ENCODE measurements around the gene LRRC72.

The LRRC72 gene

DNA sequence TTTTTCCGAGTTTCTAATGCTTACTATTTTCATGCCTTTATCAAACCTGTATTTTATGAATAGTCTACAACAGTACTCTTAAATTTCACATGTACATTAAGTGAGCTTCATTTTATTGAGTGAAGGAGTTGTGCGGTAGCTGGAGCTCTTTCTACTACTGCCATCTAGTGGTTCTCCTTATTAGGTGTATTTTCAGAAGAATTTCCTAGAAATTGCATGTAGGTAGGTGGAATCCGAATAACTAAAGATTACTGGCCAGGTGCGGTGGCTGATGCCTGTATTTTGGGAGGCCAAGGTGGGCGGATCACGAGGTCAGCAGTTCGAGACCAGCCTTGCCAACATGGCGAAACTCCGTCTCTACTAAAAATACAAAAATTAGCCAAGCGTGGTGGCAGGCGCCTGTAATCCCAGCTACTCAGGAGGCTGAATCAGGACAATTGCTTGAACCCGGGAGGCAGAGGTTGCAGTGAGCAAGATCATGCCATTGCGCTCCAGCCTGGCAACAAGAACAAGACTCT, 38.3 kb downstream of the LRRC72 start:
- H3K9ac ChIP-seq: no peak overlapping the region
- no peak overlapping the region for H3K27ac ChIP-seq
- no peaks in the 10 kb centered on the region for H3K36me3 ChIP-seq
- no peak for TF ChIP-seq Cebpa-rat (IDR thresholded peaks at IDR 0.05)
- H4K20me1 ChIP-seq: no peaks in the 10 kb centered on the region
- peaks cover 13% of the 10 kb centered on the region; the same call in 1 of the 2 replicates for H3K4me1 ChIP-seq
- H3K27me3 ChIP-seq: no peaks in the 10 kb centered on the region
- no peak overlapping the region for H3K4me3 ChIP-seq
- no peak overlapping the region for H3K4me2 ChIP-seq
- no peaks in the 10 kb centered on the region for H3K9me3 ChIP-seq

GRCh38 chr7:16571941-16572340, 45.3 kb downstream of the LRRC72 start:
- H3K9ac ChIP-seq: no peak overlapping the region
- H3K36me3 ChIP-seq: no peaks in the 10 kb centered on the region
- no peak overlapping the region for H3K4me2 ChIP-seq
- H3K9me3 ChIP-seq: no peaks in the 10 kb centered on the region
- H4K20me1 ChIP-seq: no peaks in the 10 kb centered on the region
- no peak for TF ChIP-seq Cebpa-rat (IDR thresholded peaks at IDR 0.05)
- no peaks in the 10 kb centered on the region for H3K4me1 ChIP-seq
- H3K27ac ChIP-seq: no peak overlapping the region
- no peak overlapping the region for H3K4me3 ChIP-seq
- no peaks in the 10 kb centered on the region; the same call in 1 of the 2 replicates for H3K27me3 ChIP-seq

- Histone ChIP-seq H3K27me3 (no peaks in the 10 kb centered on the region; the same call in 1 of the 2 replicates), H3K4me3 (no peak overlapping the region), H3K4me2 (no peak overlapping the region), H3K9me3 (no peaks in the 10 kb centered on the region), H4K20me1 (no peaks in the 10 kb centered on the region), H3K4me1 (no peaks in the 10 kb centered on the region), H3K9ac (no peak overlapping the region), H3K27ac (no peak overlapping the region), H3K36me3 (no peaks in the 10 kb centered on the region)
- no peak for TF ChIP-seq Cebpa-rat (IDR thresholded peaks at IDR 0.05)
Measured at GRCh38 chr7:16579216-16579615, 52.6 kb downstream of the LRRC72 start.

- TF ChIP-seq Cebpa-rat (IDR thresholded peaks at IDR 0.05): no peak
- Histone ChIP-seq H3K9ac (no peak overlapping the region), H3K4me2 (no peak overlapping the region), H3K36me3 (no peaks in the 10 kb centered on the region), H3K4me3 (no peak overlapping the region), H3K27me3 (no peaks in the 10 kb centered on the region; the same call in 1 of the 2 replicates), H3K27ac (no peak overlapping the region), H4K20me1 (no peaks in the 10 kb centered on the region), H3K9me3 (no peaks in the 10 kb centered on the region; the same call in 1 of the 2 replicates), H3K4me1 (peaks cover 3% of the 10 kb centered on the region; the same call in 1 of the 2 replicates)
Measured at GRCh38 chr7:16581286-16581685, 54.7 kb downstream of the LRRC72 start.

DNA sequence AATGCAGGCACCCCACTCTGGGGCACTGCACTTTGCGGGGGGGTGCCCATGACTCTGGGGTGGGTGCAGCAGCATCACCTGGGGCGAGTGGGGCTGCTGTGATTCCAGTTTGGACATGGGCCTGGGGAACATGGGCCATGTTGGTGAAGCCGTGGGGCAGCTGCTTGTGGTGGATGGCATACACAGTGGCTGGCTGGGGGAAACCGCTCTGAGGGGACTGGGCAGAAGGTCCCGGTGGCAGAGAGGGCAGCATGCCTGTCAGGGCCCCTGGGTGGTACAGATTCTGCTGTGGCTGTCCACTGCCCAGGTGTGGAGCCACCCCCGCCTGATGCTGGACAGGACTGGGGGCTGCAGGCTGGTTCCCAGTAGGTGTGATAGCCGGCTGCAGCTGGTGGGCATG, 57.2 kb downstream of the LRRC72 start:
- no peak for TF ChIP-seq Cebpa-rat (IDR thresholded peaks at IDR 0.05)
- no peaks in the 10 kb centered on the region for H4K20me1 ChIP-seq

GRCh38 chr7:16585540-16585939, 58.9 kb downstream of the LRRC72 start:
- no peaks in the 10 kb centered on the region for H3K27me3 ChIP-seq
- no peak overlapping the region for H3K4me3 ChIP-seq
- no peak overlapping the region for H3K27ac ChIP-seq
- H3K36me3 ChIP-seq: no peaks in the 10 kb centered on the region
- H3K9ac ChIP-seq: no peak overlapping the region
- H3K9me3 ChIP-seq: no peaks in the 10 kb centered on the region; the same call in 1 of the 2 replicates
- TF ChIP-seq Cebpa-rat (IDR thresholded peaks at IDR 0.05): no peak
- H3K4me1 ChIP-seq: peaks cover 6% of the 10 kb centered on the region
- H3K4me2 ChIP-seq: no peak overlapping the region
- no peaks in the 10 kb centered on the region for H4K20me1 ChIP-seq

More for the DNA sequence above, 57.2 kb downstream of the LRRC72 start:
- Histone ChIP-seq H3K36me3 (no peaks in the 10 kb centered on the region), H3K9me3 (no peaks in the 10 kb centered on the region; the same call in 1 of the 2 replicates), H3K27me3 (no peaks in the 10 kb centered on the region), H3K4me3 (no peak overlapping the region), H3K9ac (no peak overlapping the region), H3K27ac (no peak overlapping the region), H3K4me2 (no peak overlapping the region), H3K4me1 (peaks cover 6% of the 10 kb centered on the region)

- no peak for TF ChIP-seq Cebpa-rat (IDR thresholded peaks at IDR 0.05)
- peaks cover 6% of the 10 kb centered on the region for H3K4me1 ChIP-seq
- H3K27ac ChIP-seq: no peak overlapping the region
- H3K9ac ChIP-seq: no peak overlapping the region
- no peaks in the 10 kb centered on the region; the same call in 1 of the 2 replicates for H3K9me3 ChIP-seq
- no peaks in the 10 kb centered on the region for H4K20me1 ChIP-seq
- 0 out of 2 replicates have a peak overlapping the region, but pooled peaks have one; percentile 33 for H3K4me3 ChIP-seq
- H3K36me3 ChIP-seq: no peaks in the 10 kb centered on the region
- no peaks in the 10 kb centered on the region for H3K27me3 ChIP-seq
- peak overlapping the region; percentile 61 for H3K4me2 ChIP-seq
Measured at GRCh38 chr7:16586081-16586874, 59.7 kb downstream of the LRRC72 start.

GRCh38 chr7:16587129-16587528, 60.5 kb downstream of the LRRC72 start:
- no peaks in the 10 kb centered on the region for H3K36me3 ChIP-seq
- H3K4me3 ChIP-seq: no peak overlapping the region
- no peak overlapping the region for H3K9ac ChIP-seq
- no peak overlapping the region for H3K27ac ChIP-seq
- no peaks in the 10 kb centered on the region for H4K20me1 ChIP-seq
- H3K27me3 ChIP-seq: no peaks in the 10 kb centered on the region
- H3K4me1 ChIP-seq: peaks cover 6% of the 10 kb centered on the region
- no peak for TF ChIP-seq Cebpa-rat (IDR thresholded peaks at IDR 0.05)
- no peaks in the 10 kb centered on the region; the same call in 1 of the 2 replicates for H3K9me3 ChIP-seq
- H3K4me2 ChIP-seq: peak overlapping the region; percentile 61

- H3K27me3 ChIP-seq: no peaks in the 10 kb centered on the region
- no peak overlapping the region for H3K27ac ChIP-seq
- no peak for TF ChIP-seq Cebpa-rat (IDR thresholded peaks at IDR 0.05)
- H3K9me3 ChIP-seq: no peaks in the 10 kb centered on the region; the same call in 1 of the 2 replicates
- no peaks in the 10 kb centered on the region for H3K36me3 ChIP-seq
- H3K4me1 ChIP-seq: peaks cover 6% of the 10 kb centered on the region
- H3K4me3 ChIP-seq: no peak overlapping the region
- H3K4me2 ChIP-seq: no peak overlapping the region
- H4K20me1 ChIP-seq: no peaks in the 10 kb centered on the region
- no peak overlapping the region for H3K9ac ChIP-seq
Measured at GRCh38 chr7:16587790-16588189, 61.2 kb downstream of the LRRC72 start.

DNA sequence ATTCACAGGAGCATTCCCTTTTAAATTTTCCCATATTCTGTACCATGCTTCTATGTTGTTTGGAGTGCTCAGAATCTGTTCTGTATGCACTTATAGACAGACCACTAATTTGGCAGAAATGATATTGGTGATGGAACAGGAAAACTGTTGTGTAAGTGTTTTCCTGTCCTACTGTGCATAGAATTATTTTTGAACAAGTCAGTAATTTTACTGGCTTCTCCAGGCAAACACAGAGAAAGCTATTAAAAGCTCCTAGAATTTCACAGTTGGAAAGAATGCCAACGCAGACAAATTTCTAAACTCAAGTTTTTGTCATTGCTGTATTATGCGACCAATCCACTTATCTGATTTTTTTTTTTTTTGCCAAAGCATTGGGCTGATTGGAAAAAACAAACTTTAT, 63.3 kb downstream of the LRRC72 start:
- Histone ChIP-seq H3K9me3 (no peaks in the 10 kb centered on the region; the same call in 1 of the 2 replicates), H3K4me1 (peaks cover 6% of the 10 kb centered on the region), H4K20me1 (no peaks in the 10 kb centered on the region), H3K9ac (no peak overlapping the region), H3K4me3 (no peak overlapping the region), H3K27me3 (no peaks in the 10 kb centered on the region), H3K4me2 (no peak overlapping the region), H3K27ac (no peak overlapping the region), H3K36me3 (no peaks in the 10 kb centered on the region)
- TF ChIP-seq Cebpa-rat (IDR thresholded peaks at IDR 0.05): no peak
